HepG2 (cell line): ENCODE data around the gene CDKN1A. TPM values are rescaled to one million over a fixed set of nuclear protein-coding genes. Genes with fewer than 3 reads are reported as not detected.

Experiments used
- AGO1 ChIP-seq: fragments of 200-400 bp; formaldehyde crosslinking; IDR thresholded peaks from 2 replicates; pipeline ENCODE4 v1.6.1; 2017; ENCODE audit warnings: mild to moderate bottlenecking, low read depth, low read length, moderate library complexity; ENCODE audit not compliant: poor library complexity, severe bottlenecking
- AKAP8 ChIP-seq: sonication (generic); formaldehyde crosslinking; IDR thresholded peaks from 2 replicates; pipeline ENCODE4 v1.5.1; 2020; ENCODE audit warnings: mild to moderate bottlenecking, missing genetic modification reagents
- BCL6 ChIP-seq: IDR thresholded peaks from 2 replicates; pipeline ENCODE4 v1.6.1; 2016; ENCODE audit warnings: missing genetic modification reagents, missing compliant biosample characterization
- BHLHE40 ChIP-seq: IDR thresholded peaks from 2 replicates; pipeline ENCODE4 v1.6.1; 2011; ENCODE audit warnings: low read length, improper control_type of control experiment
- CENPBD1 ChIP-seq: sonication (generic); formaldehyde crosslinking; IDR thresholded peaks from 2 replicates; pipeline ENCODE4 v1.8.0; 2022; ENCODE audit warnings: missing genetic modification reagents, low read depth, mild to moderate bottlenecking, borderline replicate concordance
- FOXO1 ChIP-seq: sonication (generic); formaldehyde crosslinking; IDR thresholded peaks from 2 replicates; pipeline ENCODE4 v1.4.0; 2020; ENCODE audit warnings: missing genetic modification reagents
- KDM5B ChIP-seq: sonication (generic); formaldehyde crosslinking; IDR thresholded peaks from 2 replicates; pipeline ENCODE4 v1.4.0; 2020; ENCODE audit warnings: missing genetic modification reagents, mild to moderate bottlenecking, borderline replicate concordance
- MAFK ChIP-seq, 2 experiments: IDR thresholded peaks in 1 of 2; conservative IDR thresholded peaks in 1 of 2; 2 replicates each; pipeline ENCODE4 v1.6.1; 2011; ENCODE audit warnings: improper control_type of control experiment in 2 of 2, low read length in 2 of 2
- MYC ChIP-seq: sonication (generic); formaldehyde crosslinking; IDR thresholded peaks from 2 replicates; pipeline ENCODE4 v1.9.0; 2021; ENCODE audit warnings: missing genetic modification reagents, borderline replicate concordance
- POLR2A ChIP-seq, 2 experiments: IDR thresholded peaks; 2 replicates each; pipeline ENCODE4 v1.6.1; 2011; ENCODE audit warnings: low read depth in 2 of 2, low read length in 2 of 2, mild to moderate bottlenecking in 1 of 2, moderate library complexity in 1 of 2; ENCODE audit not compliant: insufficient read depth in 1 of 2
- POLR2AphosphoS5 ChIP-seq: IDR thresholded peaks from 2 replicates; pipeline ENCODE4 v1.6.1; 2012; ENCODE audit warnings: low read depth, low read length
- SRSF1 ChIP-seq: fragments of 200-400 bp; formaldehyde crosslinking; optimal IDR thresholded peaks from 2 replicates; pipeline ENCODE3; 2017; ENCODE audit warnings: mild to moderate bottlenecking, low read depth, low read length, moderate library complexity
- STAG1 ChIP-seq: sonication (generic); formaldehyde crosslinking; IDR thresholded peaks from 2 replicates; pipeline ENCODE4 v1.4.0; 2020; ENCODE audit warnings: missing genetic modification reagents
- TEAD3 ChIP-seq: optimal IDR thresholded peaks from 2 replicates; pipeline ENCODE3; 2016; ENCODE audit warnings: borderline replicate concordance
- ZC3H13 ChIP-seq: sonication (generic); formaldehyde crosslinking; IDR thresholded peaks from 2 replicates; pipeline ENCODE4 v1.8.1; 2023; ENCODE audit warnings: mild to moderate bottlenecking, missing genetic modification reagents, moderate library complexity
- ZFX ChIP-seq: sonication (generic); formaldehyde crosslinking; IDR thresholded peaks from 2 replicates; pipeline ENCODE4 v1.4.0; 2020; ENCODE audit warnings: mild to moderate bottlenecking, low read depth, missing genetic modification reagents, moderate library complexity
- ZKSCAN1 ChIP-seq: fragments of 150-350 bp; IDR thresholded peaks from 2 replicates; pipeline ENCODE4 v1.6.1; 2014; ENCODE audit warnings: low read length
- ZNF20 ChIP-seq: sonication (generic); formaldehyde crosslinking; IDR thresholded peaks from 2 replicates; pipeline ENCODE4 v1.4.0; 2020; ENCODE audit warnings: mild to moderate bottlenecking, moderate library complexity, missing genetic modification reagents
- ZNF331 ChIP-seq: sonication (generic); formaldehyde crosslinking; IDR thresholded peaks from 2 replicates; pipeline ENCODE4 v1.4.0; 2020; ENCODE audit warnings: missing genetic modification reagents
- ZNF510 ChIP-seq: sonication (generic); formaldehyde crosslinking; IDR thresholded peaks from 2 replicates; pipeline ENCODE4 v1.4.0; 2020; ENCODE audit warnings: low read depth, mild to moderate bottlenecking, missing genetic modification reagents
- ZNF547 ChIP-seq: sonication (generic); formaldehyde crosslinking; IDR thresholded peaks from 2 replicates; pipeline ENCODE4 v1.5.1; 2020; ENCODE audit warnings: mild to moderate bottlenecking, missing genetic modification reagents
- ZNF652 ChIP-seq: IDR thresholded peaks from 2 replicates; pipeline ENCODE4 v1.6.1; 2016; ENCODE audit warnings: low read depth, borderline replicate concordance
- ZNF724P ChIP-seq: sonication (generic); formaldehyde crosslinking; IDR thresholded peaks from 2 replicates; pipeline ENCODE4 v1.8.0; 2022; ENCODE audit warnings: missing genetic modification reagents, borderline replicate concordance
- ZNF83 ChIP-seq: sonication (generic); formaldehyde crosslinking; IDR thresholded peaks from 2 replicates; pipeline ENCODE4 v1.4.0; 2020; ENCODE audit warnings: missing genetic modification reagents, mild to moderate bottlenecking, borderline replicate concordance
- ZUFSP ChIP-seq: sonication (generic); formaldehyde crosslinking; IDR thresholded peaks from 2 replicates; pipeline ENCODE4 v1.9.0; 2021; ENCODE audit warnings: missing genetic modification reagents, mild to moderate bottlenecking, borderline replicate concordance
- polyA plus RNA-seq, 8 experiments: library from polyadenylated mRNA; depleted of rRNA in 3 of 8; stranded (reverse) in 7 of 8; unstranded in 1 of 8; fragments of >200 nt; fragmentation: Illumina TruSeq in 4 of 8; extraction: Trizol in 4 of 8; gene quantifications; 2 replicates each; pipeline versions ENCODE4 v1.2.1 to v1.2.3, GENCODE V29; 2011 to 2016; ENCODE audit warnings: low read depth in 4 of 8, missing spikeins in 1 of 8, mixed read lengths in 1 of 8; ENCODE audit not compliant: insufficient read depth in 1 of 8
- total RNA-seq, 5 experiments: library from RNA; depleted of rRNA; stranded (reverse); fragments of >200 nt; fragmentation: Illumina TruSeq; extraction: Trizol; gene quantifications; 2 replicates each; pipeline ENCODE4 v1.2.3, GENCODE V29; 2016; ENCODE audit warnings: low read depth in 1 of 5
- TF ChIP-seq, protein P1 (sequence below): sonication (generic); formaldehyde crosslinking; IDR thresholded peaks from 2 replicates; pipeline ENCODE4 v1.4.0; 2020; ENCODE audit warnings: missing genetic modification reagents

The CDKN1A gene
- total and polyA plus RNA-seq, 2 of the 13 experiments (the other 11 are each of a cell fraction or from before 2014, with no cell fraction given): 60.7 to 92.1 TPM

DNA sequence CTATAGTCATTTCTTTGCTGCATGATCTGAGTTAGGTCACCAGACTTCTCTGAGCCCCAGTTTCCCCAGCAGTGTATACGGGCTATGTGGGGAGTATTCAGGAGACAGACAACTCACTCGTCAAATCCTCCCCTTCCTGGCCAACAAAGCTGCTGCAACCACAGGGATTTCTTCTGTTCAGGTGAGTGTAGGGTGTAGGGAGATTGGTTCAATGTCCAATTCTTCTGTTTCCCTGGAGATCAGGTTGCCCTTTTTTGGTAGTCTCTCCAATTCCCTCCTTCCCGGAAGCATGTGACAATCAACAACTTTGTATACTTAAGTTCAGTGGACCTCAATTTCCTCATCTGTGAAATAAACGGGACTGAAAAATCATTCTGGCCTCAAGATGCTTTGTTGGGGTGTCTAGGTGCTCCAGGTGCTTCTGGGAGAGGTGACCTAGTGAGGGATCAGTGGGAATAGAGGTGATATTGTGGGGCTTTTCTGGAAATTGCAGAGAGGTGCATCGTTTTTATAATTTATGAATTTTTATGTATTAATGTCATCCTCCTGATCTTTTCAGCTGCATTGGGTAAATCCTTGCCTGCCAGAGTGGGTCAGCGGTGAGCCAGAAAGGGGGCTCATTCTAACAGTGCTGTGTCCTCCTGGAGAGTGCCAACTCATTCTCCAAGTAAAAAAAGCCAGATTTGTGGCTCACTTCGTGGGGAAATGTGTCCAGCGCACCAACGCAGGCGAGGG is 594 bp upstream of the CDKN1A start (continued):
- TF ChIP-seq ZUFSP (CRISPR knock-in tag) (no peak), AGO1 (no peak), ZNF652 (peak; percentile 59; the same call in 1 of the 2 replicates), ZFX (CRISPR knock-in tag) (no peak), ZKSCAN1 (no peak), POLR2A (IDR thresholded peaks at IDR 0.05; ENCODE audit: insufficient read depth in 1 of 2, low read depth in 2 of 2, low read length in 2 of 2) (peak in 1 of 2 experiments; percentile 77; a peak in 2 of 4 replicates), KDM5B (CRISPR knock-in tag) (no peak), MAFK (conservative IDR thresholded peaks at IDR 0.05 in 1 of 2, IDR thresholded peaks at IDR 0.05 in 1 of 2; ENCODE audit: low read length in 2 of 2) (no peak), BCL6 (peak; percentile 55; the same call in 1 of the 2 replicates), ZC3H13 (CRISPR knock-in tag) (no peak; the same call in 1 of the 2 replicates), STAG1 (CRISPR knock-in tag) (no peak), ZNF547 (no peak; the same call in 1 of the 2 replicates), ZNF83 (CRISPR knock-in tag) (no peak), CENPBD1 (CRISPR knock-in tag) (peak; percentile 63; the same call in 1 of the 2 replicates), BHLHE40 (no peak; the same call in 1 of the 2 replicates), MYC (CRISPR knock-in tag) (no peak), FOXO1 (CRISPR knock-in tag) (peak; percentile 65; the same call in 1 of the 2 replicates), ZNF331 (CRISPR knock-in tag) (peak; percentile 68; the same call in 1 of the 2 replicates), ZNF20 (CRISPR knock-in tag) (0 out of 2 replicates have a peak, but pooled peaks have one; percentile 31), ZNF510 (CRISPR knock-in tag) (no peak; the same call in 1 of the 2 replicates), AKAP8 (CRISPR knock-in tag) (no peak), POLR2AphosphoS5 (peak; percentile 86), ZNF724P (CRISPR knock-in tag) (no peak), TEAD3 (CRISPR knock-in tag) (peak; percentile 59), SRSF1 (no peak)
- TF ChIP-seq, protein P1, sequence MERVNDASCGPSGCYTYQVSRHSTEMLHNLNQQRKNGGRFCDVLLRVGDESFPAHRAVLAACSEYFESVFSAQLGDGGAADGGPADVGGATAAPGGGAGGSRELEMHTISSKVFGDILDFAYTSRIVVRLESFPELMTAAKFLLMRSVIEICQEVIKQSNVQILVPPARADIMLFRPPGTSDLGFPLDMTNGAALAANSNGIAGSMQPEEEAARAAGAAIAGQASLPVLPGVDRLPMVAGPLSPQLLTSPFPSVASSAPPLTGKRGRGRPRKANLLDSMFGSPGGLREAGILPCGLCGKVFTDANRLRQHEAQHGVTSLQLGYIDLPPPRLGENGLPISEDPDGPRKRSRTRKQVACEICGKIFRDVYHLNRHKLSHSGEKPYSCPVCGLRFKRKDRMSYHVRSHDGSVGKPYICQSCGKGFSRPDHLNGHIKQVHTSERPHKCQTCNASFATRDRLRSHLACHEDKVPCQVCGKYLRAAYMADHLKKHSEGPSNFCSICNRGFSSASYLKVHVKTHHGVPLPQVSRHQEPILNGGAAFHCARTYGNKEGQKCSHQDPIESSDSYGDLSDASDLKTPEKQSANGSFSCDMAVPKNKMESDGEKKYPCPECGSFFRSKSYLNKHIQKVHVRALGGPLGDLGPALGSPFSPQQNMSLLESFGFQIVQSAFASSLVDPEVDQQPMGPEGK: peak; percentile 60; the same call in 1 of the 2 replicates
